Liver (tissue), 3 donors: ENCODE measurements around the gene KDM7A.

Experiments used
- ATF3 ChIP-seq: IDR thresholded peaks from 2 replicates; pipeline ENCODE4 v1.6.1; 2016; ENCODE audit warnings: antibody characterized with exemption
- CTCF ChIP-seq: fragments of 150-350 bp; IDR thresholded peaks from 2 replicates; pipeline ENCODE4 v1.5.1; 2017; ENCODE audit warnings: improper control_type of control experiment, low read depth, low read length; ENCODE audit not compliant: missing input control
- EGR1 ChIP-seq, 2 donors: IDR thresholded peaks; 2 replicates each; pipeline ENCODE4 v1.6.1; 2016 to 2018; ENCODE audit warnings: antibody characterized with exemption in 2 of 2, low read depth in 2 of 2
- HNF4A ChIP-seq, 2 donors: conservative IDR thresholded peaks; 2 replicates each; pipeline ENCODE4 v1.6.1; 2016; ENCODE audit warnings: antibody characterized with exemption in 2 of 2, mild to moderate bottlenecking in 2 of 2
- JUND ChIP-seq, 2 donors: IDR thresholded peaks; 2 replicates each; pipeline ENCODE4 v1.6.1; 2016; ENCODE audit warnings: antibody characterized with exemption in 2 of 2
- NR2F2 ChIP-seq: IDR thresholded peaks from 2 replicates; pipeline ENCODE4 v1.6.1; 2016; ENCODE audit warnings: antibody characterized with exemption
- RXRA ChIP-seq, 2 donors: IDR thresholded peaks; 2 replicates each; pipeline ENCODE4 v1.6.1; 2017 to 2018; ENCODE audit warnings: antibody characterized with exemption in 2 of 2, mild to moderate bottlenecking in 1 of 2
- SP1 ChIP-seq: IDR thresholded peaks from 2 replicates; pipeline ENCODE4 v1.6.1; 2018; ENCODE audit warnings: antibody characterized with exemption, mild to moderate bottlenecking
- TAF1 ChIP-seq: conservative IDR thresholded peaks from 2 replicates; pipeline ENCODE4 v1.6.1; 2016; ENCODE audit warnings: antibody characterized with exemption, mild to moderate bottlenecking
- YY1 ChIP-seq: IDR thresholded peaks from 2 replicates; pipeline ENCODE4 v1.6.1; 2016; ENCODE audit warnings: antibody characterized with exemption, mild to moderate bottlenecking
- TF ChIP-seq, protein P1 (sequence below): IDR thresholded peaks from 2 replicates; pipeline ENCODE4 v1.6.1; 2016; ENCODE audit warnings: antibody characterized with exemption, mild to moderate bottlenecking
- TF ChIP-seq, protein P2 (sequence below): IDR thresholded peaks from 2 replicates; pipeline ENCODE4 v1.6.1; 2016; ENCODE audit warnings: antibody characterized with exemption
- donor health status: healthy.
- donor health status: healthy.

- TF ChIP-seq ATF3: no peak
- no peak for TF ChIP-seq CTCF
- no peak for TF ChIP-seq TAF1
- TF ChIP-seq, protein P1, sequence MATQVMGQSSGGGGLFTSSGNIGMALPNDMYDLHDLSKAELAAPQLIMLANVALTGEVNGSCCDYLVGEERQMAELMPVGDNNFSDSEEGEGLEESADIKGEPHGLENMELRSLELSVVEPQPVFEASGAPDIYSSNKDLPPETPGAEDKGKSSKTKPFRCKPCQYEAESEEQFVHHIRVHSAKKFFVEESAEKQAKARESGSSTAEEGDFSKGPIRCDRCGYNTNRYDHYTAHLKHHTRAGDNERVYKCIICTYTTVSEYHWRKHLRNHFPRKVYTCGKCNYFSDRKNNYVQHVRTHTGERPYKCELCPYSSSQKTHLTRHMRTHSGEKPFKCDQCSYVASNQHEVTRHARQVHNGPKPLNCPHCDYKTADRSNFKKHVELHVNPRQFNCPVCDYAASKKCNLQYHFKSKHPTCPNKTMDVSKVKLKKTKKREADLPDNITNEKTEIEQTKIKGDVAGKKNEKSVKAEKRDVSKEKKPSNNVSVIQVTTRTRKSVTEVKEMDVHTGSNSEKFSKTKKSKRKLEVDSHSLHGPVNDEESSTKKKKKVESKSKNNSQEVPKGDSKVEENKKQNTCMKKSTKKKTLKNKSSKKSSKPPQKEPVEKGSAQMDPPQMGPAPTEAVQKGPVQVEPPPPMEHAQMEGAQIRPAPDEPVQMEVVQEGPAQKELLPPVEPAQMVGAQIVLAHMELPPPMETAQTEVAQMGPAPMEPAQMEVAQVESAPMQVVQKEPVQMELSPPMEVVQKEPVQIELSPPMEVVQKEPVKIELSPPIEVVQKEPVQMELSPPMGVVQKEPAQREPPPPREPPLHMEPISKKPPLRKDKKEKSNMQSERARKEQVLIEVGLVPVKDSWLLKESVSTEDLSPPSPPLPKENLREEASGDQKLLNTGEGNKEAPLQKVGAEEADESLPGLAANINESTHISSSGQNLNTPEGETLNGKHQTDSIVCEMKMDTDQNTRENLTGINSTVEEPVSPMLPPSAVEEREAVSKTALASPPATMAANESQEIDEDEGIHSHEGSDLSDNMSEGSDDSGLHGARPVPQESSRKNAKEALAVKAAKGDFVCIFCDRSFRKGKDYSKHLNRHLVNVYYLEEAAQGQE: no peak
- TF ChIP-seq SP1: no peak
- no peak for TF ChIP-seq EGR1 (IDR thresholded peaks at IDR 0.05; ENCODE audit: low read depth in 2 of 2)
- no peak for TF ChIP-seq YY1
- TF ChIP-seq JUND (IDR thresholded peaks at IDR 0.05): no peak
- TF ChIP-seq HNF4A (conservative IDR thresholded peaks at IDR 0.05): no peak
- TF ChIP-seq, protein P2, sequence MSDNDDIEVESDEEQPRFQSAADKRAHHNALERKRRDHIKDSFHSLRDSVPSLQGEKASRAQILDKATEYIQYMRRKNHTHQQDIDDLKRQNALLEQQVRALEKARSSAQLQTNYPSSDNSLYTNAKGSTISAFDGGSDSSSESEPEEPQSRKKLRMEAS: no peak
- TF ChIP-seq RXRA (IDR thresholded peaks at IDR 0.05): no peak
- no peak for TF ChIP-seq NR2F2
Observed at GRCh38 chr7:140121326-140121725, 55.5 kb downstream of the KDM7A start.
